ENCODE data around the gene FLYWCH1. TPM values are rescaled to one million over a fixed set of nuclear protein-coding genes. Genes with fewer than 3 reads are reported as not detected.

Gene FLYWCH1
- total and polyA plus RNA-seq, 2 of the 8 experiments (the other 6 are each of a cell fraction or from before 2014, with no cell fraction given), result 12.4 to 23.5 TPM

GRCh38 chr16:2913603-2914002 is 1.9 kb downstream of the FLYWCH1 start (continued):
- no peak for TF ChIP-seq EGR1 (IDR thresholded peaks at IDR 0.05; ENCODE audit: borderline replicate concordance, low read depth, low read length)

Measured in H1 (cell line).